ENCODE measurements around the gene CYP24A1.

- TF ChIP-seq POLR2AphosphoS5 (IDR thresholded peaks at IDR 0.05) = no peak
- no peak for TF ChIP-seq CTCF (IDR thresholded peaks at IDR 0.05)
- TF ChIP-seq POLR2A (IDR thresholded peaks at IDR 0.05) = no peak
- TF ChIP-seq EP300 (IDR thresholded peaks at IDR 0.05) = no peak
These were observed 62.3 kb downstream of the CYP24A1 start for GRCh38 chr20:54111460-54111859.

Measured in gastroesophageal sphincter (tissue), 3 donors.